Glutamatergic neuron (in vitro differentiated cells): ENCODE measurements around the gene SPATS1. TPM values are rescaled to one million over a fixed set of nuclear protein-coding genes. Genes with fewer than 3 reads are reported as not detected.
"Not testable (repeated sequence)": the region's sequence is repeated elsewhere in the genome, so short reads cannot be mapped to it uniquely, and the experiment has no call there.

Experiments used
- DNase-seq: peaks from one replicate; pipeline ENCODE4 v3.0.0; 2022
- H3K27ac Mint-ChIP-seq: one replicate; pipeline ENCODE4 v1.8.0; 2020; ENCODE audit warnings: mild to moderate bottlenecking, mixed read lengths, inconsistent platforms; ENCODE audit not compliant: unreplicated experiment
- H3K27me3 Mint-ChIP-seq: one replicate; pipeline ENCODE4 v1.8.0; 2020; ENCODE audit warnings: mild to moderate bottlenecking, moderate library complexity, mixed read lengths, inconsistent platforms; ENCODE audit not compliant: unreplicated experiment
- H3K36me3 Mint-ChIP-seq: one replicate; pipeline ENCODE4 v1.8.0; 2020; ENCODE audit warnings: mild to moderate bottlenecking, mixed read lengths, inconsistent platforms; ENCODE audit not compliant: unreplicated experiment
- H3K4me1 Mint-ChIP-seq: one replicate; pipeline ENCODE4 v1.8.0; 2020; ENCODE audit warnings: mild to moderate bottlenecking, low read depth, mixed read lengths, inconsistent platforms; ENCODE audit not compliant: unreplicated experiment
- H3K4me3 Mint-ChIP-seq: one replicate; pipeline ENCODE4 v1.8.0; 2020; ENCODE audit warnings: mild to moderate bottlenecking, mixed read lengths, inconsistent platforms; ENCODE audit not compliant: unreplicated experiment
- H3K9me3 Mint-ChIP-seq: one replicate; pipeline ENCODE4 v1.8.0; 2020; ENCODE audit warnings: mild to moderate bottlenecking, moderate library complexity, mixed read lengths, inconsistent platforms; ENCODE audit not compliant: unreplicated experiment
- total RNA-seq: library from RNA; stranded (reverse); fragmentation: NEBNext Ultra II Directional; extraction: Animal tissue kit (Norgen Biotek cat#: 25700); gene quantifications from one replicate; pipeline ENCODE4 v1.2.1, GENCODE V29; 2021; ENCODE audit not compliant: unreplicated experiment
- TF ChIP-seq, protein P1 (sequence below): fragments of 200-600 bp; sonication (generic); IDR thresholded peaks from one replicate; pipeline ENCODE4 v1.5.0; 2021; ENCODE audit not compliant: partially characterized antibody, unreplicated experiment

SPATS1 gene
- total RNA-seq, 1 donor from 2014 or later = not detected

DNA sequence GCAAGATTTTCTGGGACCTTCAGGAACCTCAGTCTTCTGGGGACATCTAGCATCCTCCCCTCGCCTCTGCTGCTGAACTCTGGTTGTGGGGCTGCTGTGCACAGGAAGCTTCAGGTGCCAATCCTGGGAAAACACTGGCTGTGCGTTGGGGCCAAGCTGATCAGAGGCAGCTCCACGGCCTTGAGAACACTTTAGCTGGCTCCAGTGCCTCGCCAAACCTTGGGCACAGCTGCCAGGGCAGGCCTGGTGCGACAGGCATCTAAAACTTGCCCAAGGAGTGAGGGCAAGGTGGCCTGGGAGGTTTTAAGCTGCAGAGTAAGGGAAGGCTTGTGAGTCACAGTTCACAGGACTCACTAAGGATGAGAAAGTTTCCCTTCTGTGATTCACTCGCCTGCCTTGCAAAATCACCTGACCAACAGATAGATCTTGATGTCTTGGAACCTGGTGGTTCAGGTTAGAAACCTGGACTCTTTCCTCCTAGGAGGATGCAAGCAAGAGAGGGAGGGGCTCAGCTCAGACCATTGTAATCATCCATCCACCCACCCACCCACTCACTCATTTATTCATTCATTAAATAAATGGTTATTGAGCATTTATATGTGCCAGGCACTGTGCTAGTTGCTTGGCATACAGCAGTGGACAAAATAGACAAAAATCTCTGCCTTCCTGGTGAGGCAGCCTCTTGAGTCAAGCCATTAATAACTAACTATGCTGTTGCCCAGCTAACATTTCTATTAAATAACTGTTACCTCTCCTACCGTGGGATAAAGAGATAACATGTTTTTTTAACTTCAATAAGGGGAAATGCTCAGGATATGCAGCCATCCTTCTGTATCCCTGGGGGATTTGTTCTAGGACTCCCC, 2.5 kb upstream of the SPATS1 start:
- TF ChIP-seq, protein P1, sequence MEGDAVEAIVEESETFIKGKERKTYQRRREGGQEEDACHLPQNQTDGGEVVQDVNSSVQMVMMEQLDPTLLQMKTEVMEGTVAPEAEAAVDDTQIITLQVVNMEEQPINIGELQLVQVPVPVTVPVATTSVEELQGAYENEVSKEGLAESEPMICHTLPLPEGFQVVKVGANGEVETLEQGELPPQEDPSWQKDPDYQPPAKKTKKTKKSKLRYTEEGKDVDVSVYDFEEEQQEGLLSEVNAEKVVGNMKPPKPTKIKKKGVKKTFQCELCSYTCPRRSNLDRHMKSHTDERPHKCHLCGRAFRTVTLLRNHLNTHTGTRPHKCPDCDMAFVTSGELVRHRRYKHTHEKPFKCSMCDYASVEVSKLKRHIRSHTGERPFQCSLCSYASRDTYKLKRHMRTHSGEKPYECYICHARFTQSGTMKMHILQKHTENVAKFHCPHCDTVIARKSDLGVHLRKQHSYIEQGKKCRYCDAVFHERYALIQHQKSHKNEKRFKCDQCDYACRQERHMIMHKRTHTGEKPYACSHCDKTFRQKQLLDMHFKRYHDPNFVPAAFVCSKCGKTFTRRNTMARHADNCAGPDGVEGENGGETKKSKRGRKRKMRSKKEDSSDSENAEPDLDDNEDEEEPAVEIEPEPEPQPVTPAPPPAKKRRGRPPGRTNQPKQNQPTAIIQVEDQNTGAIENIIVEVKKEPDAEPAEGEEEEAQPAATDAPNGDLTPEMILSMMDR = no peak
- Mint-ChIP-seq H3K4me1 (no peaks in the 10 kb centered on the region), H3K4me3 (no peak overlapping the region), H3K9me3 (no peaks in the 10 kb centered on the region), H3K36me3 (no peaks in the 10 kb centered on the region), H3K27me3 (peaks cover 4% of the 10 kb centered on the region), H3K27ac (no peak overlapping the region)
- DNase-seq = no peak

DNA sequence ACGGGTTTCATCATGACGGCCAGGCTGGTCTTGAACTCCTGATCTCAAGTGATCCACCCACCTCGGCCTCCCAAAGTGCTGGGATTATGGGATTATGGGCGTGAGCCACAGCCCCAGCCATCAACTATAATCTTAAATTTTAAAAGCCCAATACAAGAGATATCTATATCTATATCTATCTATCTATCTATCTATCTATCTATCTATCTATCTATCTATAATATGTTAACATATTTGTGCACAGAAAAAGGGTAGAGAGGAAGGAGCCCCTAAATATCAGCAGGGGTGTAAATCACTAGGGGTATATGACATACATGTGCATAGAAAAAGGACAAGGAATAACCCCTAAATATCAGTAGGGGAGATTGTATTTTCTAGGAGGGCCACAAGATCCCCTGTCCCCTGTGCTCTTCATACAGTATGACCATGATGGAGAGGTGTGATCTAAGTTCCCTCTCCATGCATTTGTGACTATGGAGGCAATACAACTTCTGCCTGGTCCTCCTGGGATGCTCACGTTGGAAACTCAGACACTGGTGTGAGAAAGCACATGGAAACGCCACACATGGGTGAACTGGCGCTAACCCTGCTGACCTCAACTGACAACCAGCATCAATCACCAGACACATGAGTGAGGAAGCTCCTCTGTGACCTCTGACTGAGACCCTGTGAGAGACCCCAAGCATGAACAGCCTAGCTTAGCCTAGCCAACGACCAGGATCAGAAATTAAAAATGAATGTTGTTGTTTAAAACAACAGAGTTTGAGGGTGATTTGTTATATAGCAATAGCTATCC, 1.2 kb upstream of the SPATS1 start:
- no peaks in the 10 kb centered on the region for H3K9me3 Mint-ChIP-seq
- H3K36me3 Mint-ChIP-seq = no peaks in the 10 kb centered on the region
- DNase-seq = no peak
- H3K4me3 Mint-ChIP-seq = no peak overlapping the region
- H3K27me3 Mint-ChIP-seq = peaks cover 4% of the 10 kb centered on the region
- H3K27ac Mint-ChIP-seq = no peak overlapping the region
- TF ChIP-seq, protein P1 = no peak
- H3K4me1 Mint-ChIP-seq = no peaks in the 10 kb centered on the region

DNA sequence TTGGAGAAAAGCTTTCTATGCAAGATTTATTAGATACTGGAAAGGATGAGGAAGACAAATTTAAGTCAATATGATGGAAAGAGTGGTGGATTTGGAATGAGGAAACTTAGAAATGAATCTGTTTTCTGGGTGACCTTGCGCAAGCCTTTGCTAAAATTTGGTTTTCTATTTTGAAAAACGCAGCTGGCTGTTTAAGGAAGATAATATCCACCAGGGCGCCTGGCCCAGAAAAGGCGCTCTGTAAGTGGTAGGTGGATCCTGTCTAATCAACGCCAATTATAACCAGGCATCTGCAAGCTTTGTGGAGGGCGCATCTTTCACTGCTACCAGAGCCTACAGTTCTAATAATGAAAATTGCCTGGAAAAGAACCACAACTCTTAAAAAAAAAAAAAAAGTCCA, 398 bp upstream of the SPATS1 start:
- Mint-ChIP-seq H3K9me3 (no peaks in the 10 kb centered on the region), H3K4me1 (no peaks in the 10 kb centered on the region), H3K27ac (no peak overlapping the region), H3K4me3 (no peak overlapping the region), H3K36me3 (no peaks in the 10 kb centered on the region), H3K27me3 (peaks cover 4% of the 10 kb centered on the region)
- no peak for DNase-seq
- TF ChIP-seq, protein P1 = no peak

DNA sequence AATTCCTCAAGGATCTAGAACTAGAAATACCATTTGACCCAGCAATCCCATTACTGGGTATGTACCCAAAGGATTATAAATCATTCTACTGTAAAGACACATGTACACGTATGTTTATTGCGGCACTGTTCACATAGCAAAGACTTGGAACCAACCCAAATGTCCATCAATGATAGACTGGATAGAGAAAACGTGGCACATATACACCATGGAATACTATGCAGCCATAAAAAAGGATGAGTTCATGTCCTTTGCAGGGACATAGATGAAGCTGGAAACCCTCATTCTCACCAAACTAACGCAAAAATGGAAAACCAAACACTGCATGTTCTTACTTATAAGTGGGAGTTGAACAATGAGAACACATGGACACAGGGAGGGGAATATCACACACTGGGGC, 4.4 kb downstream of the SPATS1 start:
- H3K27ac Mint-ChIP-seq, H3K36me3 Mint-ChIP-seq, H3K4me1 Mint-ChIP-seq, DNase-seq, H3K9me3 Mint-ChIP-seq, H3K4me3 Mint-ChIP-seq, H3K27me3 Mint-ChIP-seq: not testable (repeated sequence)

DNA sequence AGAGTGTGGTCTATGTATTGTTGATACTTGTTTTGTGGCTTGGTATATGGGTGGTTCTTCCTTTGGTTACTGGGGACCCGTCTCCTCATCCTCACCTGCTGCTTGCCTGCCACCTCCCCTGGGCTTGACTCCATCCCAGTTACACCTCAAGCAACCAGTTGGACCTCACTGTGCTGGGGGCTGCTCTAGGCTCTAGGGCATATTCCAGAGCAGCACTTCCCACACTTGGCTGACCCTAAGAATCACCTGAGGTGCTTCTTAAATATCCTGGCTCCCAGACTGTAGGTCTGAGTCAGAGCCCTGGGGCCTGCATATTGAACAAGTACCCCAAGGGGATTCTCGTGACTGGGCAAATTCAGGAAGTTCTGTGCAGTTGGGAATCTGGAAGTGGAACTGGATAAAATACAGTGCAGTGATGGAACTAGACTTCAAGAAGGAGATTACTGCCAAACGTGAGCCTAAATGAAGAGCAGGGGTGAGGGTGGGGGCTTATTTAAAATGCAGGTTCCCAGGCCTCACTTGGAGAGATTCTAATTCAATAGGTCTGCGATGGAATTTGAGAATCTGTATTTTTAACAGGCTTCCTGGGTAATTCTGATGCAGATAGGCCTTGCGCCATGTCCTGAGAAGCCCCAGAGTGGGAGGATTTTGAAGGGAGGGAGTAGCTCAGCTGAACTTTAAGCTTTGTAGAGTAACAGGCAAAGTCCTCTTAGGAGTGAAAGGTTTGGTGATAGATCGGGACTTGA, 7.6 kb downstream of the SPATS1 start:
- no peak overlapping the region for H3K27ac Mint-ChIP-seq
- H3K4me1 Mint-ChIP-seq = no peaks in the 10 kb centered on the region
- H3K9me3 Mint-ChIP-seq = no peaks in the 10 kb centered on the region
- no peak for DNase-seq
- H3K27me3 Mint-ChIP-seq = no peaks in the 10 kb centered on the region
- no peaks in the 10 kb centered on the region for H3K36me3 Mint-ChIP-seq
- no peak overlapping the region for H3K4me3 Mint-ChIP-seq
- TF ChIP-seq, protein P1 = no peak

DNA sequence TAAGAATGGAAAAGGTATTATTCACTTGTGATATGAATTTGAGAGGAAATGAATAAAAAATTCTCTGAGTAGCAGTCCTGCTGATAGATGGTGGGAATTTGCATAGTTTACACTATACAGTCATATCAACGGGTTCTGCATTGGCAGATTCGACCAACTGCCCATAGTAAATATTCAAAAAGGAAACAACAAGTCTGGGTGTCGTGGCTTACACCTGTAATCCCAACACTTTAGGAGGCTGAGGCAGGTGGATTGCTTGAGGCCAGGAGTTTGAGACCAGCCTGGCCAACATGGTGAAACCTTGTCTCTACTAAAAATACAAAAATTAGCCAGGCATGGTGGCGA, 8.2 kb downstream of the SPATS1 start:
- not testable (repeated sequence) for H3K4me1 Mint-ChIP-seq, H3K27me3 Mint-ChIP-seq, H3K36me3 Mint-ChIP-seq, H3K9me3 Mint-ChIP-seq, H3K27ac Mint-ChIP-seq, H3K4me3 Mint-ChIP-seq, DNase-seq
